Vein endothelial cell (primary cell): Measurements from ENCODE around the gene MTO1. TPM values are rescaled to one million over a fixed set of nuclear protein-coding genes. Genes with fewer than 3 reads are reported as not detected.

Source experiments
- small RNA-seq: library from RNA; depleted of rRNA; stranded (forward); fragments of <200 nt; gene quantifications from one replicate; pipeline ENCODE3, GENCODE V24; 2012
- total RNA-seq: library from RNA; depleted of rRNA; stranded (reverse); fragments of >200 nt; gene quantifications from 2 replicates; pipeline ENCODE4 v1.2.3, GENCODE V29; 2012

The MTO1 gene
- 26.5 and 35.2 TPM in 2 replicates for total RNA-seq

GRCh38 chr6:73461537-73462350 lies at the start of gene MTO1:
TSS of gene MTO1 (plus strand) at chr6:73461737. CDS start at chr6:73461855, 118 bp downstream.

GRCh38 chr6:73452107-73452461 lies 9.5 kb upstream of the MTO1 start, which contains the start of gene CGAS:
TSS of gene CGAS (minus strand) at chr6:73452297. CDS start at chr6:73452181, 116 bp downstream.

GRCh38 chr6:73520688-73521350 lies 59.3 kb downstream of the MTO1 start, which contains the start of gene EEF1A1:
TSS of gene EEF1A1 (minus strand) at chr6:73521032. CDS start at chr6:73520026, 1,006 bp downstream.

Small RNA genes within 50 kb of the gene (small RNA-seq; reads per million reads assigned to genes)
- gene AL603910.2 (not detected), gene RN7SL827P (not detected), gene RNU6-975P (not detected)

Other genes starting within 250 kb of the MTO1 start
- not detected in 2 replicates for gene KHDC1L, start 236.2 kb upstream of the MTO1 start, total RNA-seq
- 0.33 and 0.86 TPM in 2 replicates for gene KHDC1, start 198.5 kb upstream of the MTO1 start, total RNA-seq
- gene DPPA5, start 107.5 kb upstream of the MTO1 start, total RNA-seq = not detected in 2 replicates
- gene KHDC3L, start 99.1 kb upstream of the MTO1 start, total RNA-seq = not detected in 2 replicates
- gene OOEP, start 91.8 kb upstream of the MTO1 start, total RNA-seq = not detected in 2 replicates
- 2.0 and 2.9 TPM in 2 replicates for gene DDX43, start 66.9 kb upstream of the MTO1 start, total RNA-seq
- 3.3 and 6.3 TPM in 2 replicates for gene CGAS, start 9.4 kb upstream of the MTO1 start, total RNA-seq
- gene EEF1A1, start 59.3 kb downstream of the MTO1 start, total RNA-seq = 18,054 and 18,332 TPM in 2 replicates
- gene SLC17A5, start 192.3 kb downstream of the MTO1 start, total RNA-seq = 26.5 and 28.8 TPM in 2 replicates
- gene CD109, start 234.5 kb downstream of the MTO1 start, total RNA-seq = 36.3 and 77.2 TPM in 2 replicates